Measurements from ENCODE around the gene SS18L1.

DNA sequence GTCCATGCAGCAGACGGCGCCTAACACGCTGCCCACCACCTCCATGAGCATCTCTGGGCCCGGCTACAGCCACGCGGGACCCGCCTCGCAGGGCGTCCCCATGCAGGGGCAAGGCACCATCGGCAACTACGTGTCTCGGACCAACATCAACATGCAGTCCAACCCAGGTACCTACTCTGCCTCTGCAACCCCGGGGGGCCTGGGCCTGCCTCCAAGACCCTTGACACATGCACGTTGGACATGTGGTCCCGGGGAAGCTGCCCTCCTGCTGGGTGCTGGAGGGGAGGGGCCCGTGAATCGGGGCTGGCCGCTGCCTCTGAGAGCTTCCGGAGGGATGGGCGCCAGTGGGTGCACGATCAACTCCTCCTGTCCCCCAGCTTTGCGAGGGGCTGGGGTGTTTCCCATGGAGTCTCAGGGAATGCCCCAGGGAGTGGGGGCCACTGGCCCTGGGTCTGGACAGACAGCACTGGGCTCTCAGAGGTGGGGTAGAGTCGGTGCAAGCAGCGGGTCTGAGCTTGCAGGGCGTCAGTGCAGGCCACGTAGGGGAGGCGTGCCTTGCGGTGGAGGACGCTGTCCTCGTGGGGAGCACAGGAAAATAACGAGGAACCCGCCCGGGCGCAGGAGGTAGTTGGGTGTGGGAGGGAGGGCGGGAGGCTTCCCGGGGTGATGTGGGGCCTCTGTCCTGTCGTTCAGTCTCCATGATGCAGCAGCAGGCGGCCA is 19.4 kb downstream of the SS18L1 start:
- TF ChIP-seq POLR2A (IDR thresholded peaks at IDR 0.05) (no peak), EP300 (IDR thresholded peaks at IDR 0.05) (no peak)
- TF ChIP-seq, protein P1, sequence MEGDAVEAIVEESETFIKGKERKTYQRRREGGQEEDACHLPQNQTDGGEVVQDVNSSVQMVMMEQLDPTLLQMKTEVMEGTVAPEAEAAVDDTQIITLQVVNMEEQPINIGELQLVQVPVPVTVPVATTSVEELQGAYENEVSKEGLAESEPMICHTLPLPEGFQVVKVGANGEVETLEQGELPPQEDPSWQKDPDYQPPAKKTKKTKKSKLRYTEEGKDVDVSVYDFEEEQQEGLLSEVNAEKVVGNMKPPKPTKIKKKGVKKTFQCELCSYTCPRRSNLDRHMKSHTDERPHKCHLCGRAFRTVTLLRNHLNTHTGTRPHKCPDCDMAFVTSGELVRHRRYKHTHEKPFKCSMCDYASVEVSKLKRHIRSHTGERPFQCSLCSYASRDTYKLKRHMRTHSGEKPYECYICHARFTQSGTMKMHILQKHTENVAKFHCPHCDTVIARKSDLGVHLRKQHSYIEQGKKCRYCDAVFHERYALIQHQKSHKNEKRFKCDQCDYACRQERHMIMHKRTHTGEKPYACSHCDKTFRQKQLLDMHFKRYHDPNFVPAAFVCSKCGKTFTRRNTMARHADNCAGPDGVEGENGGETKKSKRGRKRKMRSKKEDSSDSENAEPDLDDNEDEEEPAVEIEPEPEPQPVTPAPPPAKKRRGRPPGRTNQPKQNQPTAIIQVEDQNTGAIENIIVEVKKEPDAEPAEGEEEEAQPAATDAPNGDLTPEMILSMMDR (IDR thresholded peaks at IDR 0.05) = no peak
